Central memory CD4-positive, alpha-beta T cell (primary cell): ENCODE data around the gene SPP2.

Source experiments
- DNase-seq: peaks from one replicate; pipeline ENCODE4 v3.0.0; 2022
- total RNA-seq, 3 experiments: gene quantifications; one replicate each; lab custom pipeline; 2026; lab: John Stamatoyannopoulos, UW

Gene SPP2, protein sequence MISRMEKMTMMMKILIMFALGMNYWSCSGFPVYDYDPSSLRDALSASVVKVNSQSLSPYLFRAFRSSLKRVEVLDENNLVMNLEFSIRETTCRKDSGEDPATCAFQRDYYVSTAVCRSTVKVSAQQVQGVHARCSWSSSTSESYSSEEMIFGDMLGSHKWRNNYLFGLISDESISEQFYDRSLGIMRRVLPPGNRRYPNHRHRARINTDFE
- total RNA-seq: 0 to 0.04 (median 0) reads per million in 3 experiments

DNA sequence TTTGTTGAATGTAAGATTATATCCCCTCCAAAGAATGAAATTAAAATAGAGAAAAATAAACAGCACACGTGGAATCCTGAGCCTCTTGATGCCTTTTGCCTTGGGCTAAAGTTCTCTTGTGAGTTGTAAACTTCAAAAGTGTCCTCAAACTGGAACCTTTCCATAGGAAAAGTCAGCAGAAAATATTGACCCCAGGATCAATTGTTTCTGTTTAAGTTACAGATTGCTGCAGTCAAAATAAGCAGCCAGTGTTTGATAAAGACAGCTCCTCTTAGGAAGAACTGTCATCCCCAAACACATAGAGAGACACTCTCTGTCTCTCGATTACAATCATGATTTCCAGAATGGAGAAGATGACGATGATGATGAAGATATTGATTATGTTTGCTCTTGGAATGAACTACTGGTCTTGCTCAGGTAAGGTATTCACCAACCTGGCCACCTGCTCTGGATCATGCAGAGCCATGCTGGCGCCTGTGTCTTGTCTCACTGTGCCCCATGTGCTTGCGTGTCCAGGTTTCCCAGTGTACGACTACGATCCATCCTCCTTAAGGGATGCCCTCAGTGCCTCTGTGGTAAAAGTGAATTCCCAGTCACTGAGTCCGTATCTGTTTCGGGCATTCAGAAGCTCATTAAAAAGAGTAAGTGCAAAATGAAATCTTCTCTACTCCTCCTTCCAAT lies at the start of gene SPP2:
TSS of gene SPP2 (plus strand) at position 248 of the 681 bp plus-strand sequence. CDS start at position 333, 85 bp downstream.
- DNase-seq: no peak

DNA sequence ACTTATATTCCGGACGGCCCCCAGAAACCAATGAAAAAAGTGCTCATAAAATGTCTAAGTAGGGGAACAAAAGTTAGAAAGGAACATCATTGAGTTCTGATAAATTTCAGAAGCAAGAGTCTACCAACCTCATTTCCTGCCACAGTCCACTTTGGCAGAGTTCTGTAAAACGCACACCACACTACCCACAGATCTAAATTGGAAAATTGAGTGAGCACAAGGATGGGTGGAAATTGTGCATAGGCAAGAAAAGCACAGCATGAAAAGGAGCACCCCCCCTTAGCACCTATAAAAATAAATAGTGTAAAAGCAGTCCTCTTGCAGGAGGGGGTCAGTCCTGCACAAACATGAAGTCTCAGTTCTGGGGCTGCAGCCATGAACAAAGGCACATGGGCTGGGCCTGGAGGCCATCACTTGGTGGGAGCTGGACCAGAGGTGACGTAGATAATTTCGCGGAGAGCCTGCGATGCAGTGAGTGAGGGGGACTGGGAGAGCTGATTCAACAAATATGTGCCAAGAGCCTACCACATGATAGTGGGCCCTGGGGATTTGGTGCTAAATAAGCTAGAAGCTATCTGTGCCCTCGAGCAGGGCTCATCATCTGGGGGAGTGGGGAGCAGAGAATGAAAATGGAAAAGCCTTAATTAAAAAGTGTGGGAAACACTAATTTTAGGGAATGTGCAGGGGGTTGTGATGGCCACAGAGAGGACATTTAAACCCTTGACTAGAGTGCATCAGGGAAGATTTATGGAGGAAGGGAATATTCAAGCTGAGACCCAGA lies 48.9 kb upstream of the SPP2 start:
- DNase-seq: peak; percentile 11

DNA sequence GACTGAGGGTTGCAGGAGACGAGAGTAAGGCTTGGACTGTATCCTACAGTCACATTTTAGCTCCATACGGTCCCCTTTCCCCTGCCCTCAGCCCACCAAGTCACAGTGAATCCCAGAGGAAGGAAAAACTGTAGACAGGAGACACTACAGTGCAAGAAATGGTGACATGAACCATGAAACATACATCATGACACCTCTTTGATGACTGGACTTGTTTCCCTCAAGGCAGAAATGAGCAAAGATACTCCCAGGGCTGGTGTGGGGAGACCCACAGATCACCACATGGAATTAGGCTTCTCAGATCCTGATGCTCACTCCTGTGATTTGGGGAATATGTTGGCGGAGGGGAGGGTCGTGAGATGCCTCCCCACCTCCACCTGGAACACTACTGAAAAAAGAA lies 48.2 kb upstream of the SPP2 start:
- no peak for DNase-seq

DNA sequence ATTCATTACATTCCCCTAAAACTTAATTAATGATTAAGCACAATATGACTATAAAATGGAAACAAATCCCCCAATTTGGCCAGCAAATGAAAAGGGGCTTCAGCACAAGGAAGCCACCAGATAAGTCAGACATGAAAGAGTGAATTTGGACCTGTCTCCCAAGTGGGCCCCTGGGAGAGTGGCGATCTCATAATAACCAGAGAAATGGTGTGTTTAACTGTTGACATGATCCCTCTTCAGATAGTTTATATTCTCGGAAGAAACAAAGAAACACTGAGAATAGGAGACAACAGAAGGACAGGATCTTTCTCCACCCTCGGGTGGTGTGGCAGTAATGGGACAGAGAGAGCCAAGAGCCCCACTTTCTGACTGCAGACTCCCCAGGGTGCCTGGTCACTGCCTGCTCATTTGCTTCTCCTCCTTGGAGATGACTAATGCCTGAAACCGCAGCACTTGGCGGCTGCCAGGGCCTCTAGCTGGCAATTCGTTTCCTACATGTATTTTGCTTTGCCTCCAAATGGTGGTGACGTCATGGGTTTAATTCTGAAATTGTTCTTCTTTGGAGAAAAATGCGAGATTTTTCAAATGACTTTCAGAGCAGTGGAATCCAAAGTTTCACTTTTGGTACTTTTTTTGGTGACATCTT lies 46.4 kb upstream of the SPP2 start:
- no peak for DNase-seq

DNA sequence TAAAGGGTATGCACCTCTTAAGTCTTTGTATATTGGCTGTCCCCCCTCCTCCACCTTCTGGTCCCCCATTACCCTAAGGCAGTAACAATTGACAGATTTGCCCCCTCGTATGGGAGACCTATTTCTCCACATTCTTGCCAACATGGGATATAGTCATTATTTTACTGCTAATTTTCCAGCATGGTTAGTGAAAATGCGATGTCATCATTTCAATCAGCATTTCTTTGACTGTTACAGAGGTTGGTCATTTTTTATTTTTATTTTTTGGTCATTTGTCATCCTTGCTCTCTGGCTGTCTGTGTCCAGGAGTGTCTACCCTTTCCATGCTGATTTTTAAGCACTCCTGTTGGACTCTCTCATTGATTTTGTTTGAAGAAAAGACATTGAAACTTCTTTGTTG lies 45.4 kb upstream of the SPP2 start:
- DNase-seq: no peak

DNA sequence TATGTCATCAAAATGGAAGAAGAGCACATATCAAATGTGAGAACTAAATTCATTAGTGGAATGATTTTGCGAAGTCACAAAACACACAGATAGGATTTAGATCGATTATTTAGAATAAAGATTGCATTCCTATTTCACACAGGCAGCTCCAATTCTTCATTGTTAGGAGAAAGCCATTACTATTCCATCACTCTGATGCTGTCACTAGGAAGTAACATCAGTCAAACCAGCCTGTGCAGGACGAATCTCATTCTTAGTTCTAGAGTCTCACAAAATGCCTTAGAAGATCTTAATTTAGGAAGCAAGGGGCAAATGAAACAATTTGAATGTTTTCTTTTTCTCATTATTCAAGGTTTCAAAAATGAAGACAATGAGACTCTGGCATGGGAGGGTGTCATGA lies 44.0 kb upstream of the SPP2 start:
- DNase-seq: no peak

DNA sequence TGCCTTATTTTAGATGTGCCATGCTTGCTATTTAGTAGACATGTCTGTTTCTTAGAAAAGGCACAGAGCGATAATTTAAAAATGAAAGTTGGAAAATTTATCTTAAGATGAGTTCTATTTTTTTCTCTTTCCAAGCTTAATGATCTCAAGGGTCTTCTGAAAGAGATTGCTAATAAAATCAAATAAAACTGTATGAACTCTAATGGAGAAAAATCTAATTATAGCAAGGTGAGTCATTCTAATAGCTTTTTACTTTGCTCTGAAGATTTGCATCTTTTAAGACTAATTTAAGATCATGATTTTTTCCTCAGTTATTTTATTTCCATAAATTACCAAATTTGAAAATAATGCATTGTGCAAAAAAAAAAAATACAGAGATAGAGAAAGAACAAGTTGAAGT lies 36.1 kb upstream of the SPP2 start:
- DNase-seq: no peak

DNA sequence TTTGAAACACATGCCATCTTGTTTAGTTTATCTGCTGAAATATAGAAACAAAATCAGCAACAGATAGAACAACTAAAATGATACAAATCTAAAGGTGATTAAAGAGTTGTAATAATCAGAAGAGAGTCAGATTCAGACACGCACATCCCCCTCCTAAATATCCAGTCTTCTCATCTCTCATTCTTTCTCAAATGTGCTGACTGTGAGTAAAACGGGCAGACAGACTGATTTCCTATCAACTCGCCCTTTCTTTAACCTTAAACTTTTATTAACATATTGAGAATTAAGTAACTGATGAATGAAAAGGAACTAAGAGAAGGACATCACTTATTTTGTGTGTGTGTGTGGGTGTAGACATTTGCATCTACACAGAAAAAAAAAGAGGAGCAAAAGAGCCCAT lies 34.6 kb upstream of the SPP2 start:
- no peak for DNase-seq

DNA sequence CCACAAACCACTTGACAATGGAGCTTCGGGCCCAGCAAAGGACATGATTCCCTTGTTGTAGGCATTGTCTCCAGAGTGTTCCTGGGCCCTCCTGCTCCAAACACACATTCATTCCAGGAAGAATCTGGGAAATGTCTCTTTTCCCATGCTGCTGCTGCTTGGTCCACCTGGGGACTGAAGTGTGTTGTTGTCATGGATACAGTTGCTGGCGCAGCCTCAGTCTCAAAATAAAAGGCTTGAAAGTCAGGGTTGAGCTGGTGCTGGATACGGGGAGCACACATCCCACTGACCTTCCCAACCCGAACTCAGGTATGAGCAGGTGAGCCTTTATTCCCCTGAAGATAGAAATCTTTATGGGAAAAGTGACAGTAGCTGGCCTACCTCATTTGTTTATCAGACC lies 30.6 kb upstream of the SPP2 start:
- no peak for DNase-seq

DNA sequence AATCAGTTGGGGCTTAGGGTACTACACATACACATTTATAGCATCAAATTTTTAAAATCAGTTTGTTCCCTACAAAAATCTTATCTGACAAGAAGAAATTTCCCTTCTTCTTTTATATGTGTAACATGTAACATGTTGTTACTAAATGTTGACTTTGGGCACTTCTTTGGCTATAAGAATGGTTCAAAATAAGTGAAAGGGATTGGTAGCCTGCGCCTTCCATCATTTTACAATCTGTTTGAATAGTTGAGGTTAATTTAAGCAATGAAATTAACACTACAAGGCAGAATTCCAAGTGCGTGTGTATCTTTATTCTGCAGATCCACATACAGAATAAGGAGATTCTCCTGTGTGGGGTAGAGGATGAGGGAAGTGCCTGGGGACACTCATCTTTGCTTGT lies 30.2 kb upstream of the SPP2 start:
- DNase-seq: no peak

DNA sequence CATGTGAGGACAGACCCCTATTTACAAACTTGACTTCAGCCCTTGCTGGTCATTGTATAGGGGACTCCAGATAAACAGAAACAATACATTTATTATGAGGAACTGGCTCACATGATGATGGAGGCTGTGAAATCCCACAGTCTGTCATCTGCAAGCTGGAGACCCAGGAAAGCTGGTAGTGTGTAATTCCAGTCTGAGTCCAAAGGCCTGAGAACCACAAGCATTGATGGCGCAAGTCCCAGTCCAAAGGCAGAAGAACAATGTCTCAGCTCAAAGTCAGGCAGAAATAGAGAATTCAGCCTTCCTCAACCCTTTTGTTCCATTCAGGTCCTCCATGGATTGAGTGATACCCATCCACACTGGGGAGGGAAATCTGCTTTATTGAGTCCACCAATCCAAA lies 28.1 kb upstream of the SPP2 start:
- no peak for DNase-seq

DNA sequence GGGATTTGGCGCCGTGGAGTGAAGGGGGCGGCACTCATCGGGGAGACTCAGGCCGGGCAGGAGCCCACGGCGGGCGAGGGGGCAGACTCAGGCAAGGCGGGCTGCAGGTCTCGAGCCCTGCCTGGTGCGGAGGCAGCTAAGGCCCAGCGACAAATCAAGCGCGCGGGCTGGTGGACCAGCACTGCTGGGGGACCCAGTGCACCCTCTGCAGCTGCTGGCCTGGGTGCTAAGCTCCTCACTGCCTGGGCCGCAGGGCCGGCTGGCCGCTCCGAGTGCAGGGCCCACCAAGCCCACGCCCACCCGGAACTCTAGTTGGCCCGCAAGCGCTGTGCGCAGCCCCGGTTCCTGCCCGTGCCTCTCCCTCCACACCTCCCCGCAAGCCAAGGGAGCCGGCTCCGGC lies 26.2 kb upstream of the SPP2 start:
- DNase-seq: no peak

DNA sequence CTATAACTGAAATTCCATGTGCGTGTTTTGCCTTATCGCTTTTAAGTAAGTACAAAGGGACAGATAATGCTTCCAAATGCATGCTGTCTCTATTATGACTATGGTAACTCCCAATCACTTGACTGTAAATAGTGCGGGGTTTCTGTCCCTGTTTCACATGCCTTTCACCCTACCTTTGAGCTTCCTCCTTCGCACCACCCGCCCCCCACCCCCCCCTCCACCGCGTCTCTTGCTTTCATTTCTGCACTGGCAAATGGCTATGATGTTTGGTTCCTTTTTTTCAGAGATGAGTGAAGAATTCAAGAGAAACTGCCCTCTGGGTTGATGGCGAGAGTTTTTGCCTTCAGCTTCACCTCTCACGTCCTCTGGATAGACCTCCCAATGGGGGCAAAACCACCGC lies 25.0 kb upstream of the SPP2 start:
- DNase-seq: peak; percentile 21

DNA sequence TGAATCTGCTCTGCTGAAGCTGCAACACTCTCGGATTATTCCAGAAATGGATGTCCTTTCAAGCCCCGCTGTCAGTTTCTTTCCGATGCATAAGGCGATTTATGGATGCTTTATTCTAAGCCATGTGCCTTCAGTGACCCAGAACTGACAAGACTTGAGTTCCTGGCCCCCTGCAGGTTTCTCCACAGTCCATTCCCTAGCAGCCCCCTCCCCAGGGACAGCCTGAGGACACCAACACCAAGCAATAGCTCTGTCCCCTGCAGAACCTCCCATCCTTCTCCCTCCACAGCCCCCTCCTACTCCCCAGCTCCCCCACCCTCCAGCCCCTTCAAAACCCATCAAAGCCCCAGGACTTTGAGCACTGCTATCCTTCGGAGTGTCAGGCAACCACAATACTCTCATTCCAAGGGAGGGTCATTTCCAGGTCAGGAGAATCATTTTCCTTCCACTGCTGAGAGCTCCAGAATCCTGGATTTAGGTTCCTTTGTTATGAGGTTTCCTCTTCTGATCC lies 24.6 kb upstream of the SPP2 start:
- no peak for DNase-seq

DNA sequence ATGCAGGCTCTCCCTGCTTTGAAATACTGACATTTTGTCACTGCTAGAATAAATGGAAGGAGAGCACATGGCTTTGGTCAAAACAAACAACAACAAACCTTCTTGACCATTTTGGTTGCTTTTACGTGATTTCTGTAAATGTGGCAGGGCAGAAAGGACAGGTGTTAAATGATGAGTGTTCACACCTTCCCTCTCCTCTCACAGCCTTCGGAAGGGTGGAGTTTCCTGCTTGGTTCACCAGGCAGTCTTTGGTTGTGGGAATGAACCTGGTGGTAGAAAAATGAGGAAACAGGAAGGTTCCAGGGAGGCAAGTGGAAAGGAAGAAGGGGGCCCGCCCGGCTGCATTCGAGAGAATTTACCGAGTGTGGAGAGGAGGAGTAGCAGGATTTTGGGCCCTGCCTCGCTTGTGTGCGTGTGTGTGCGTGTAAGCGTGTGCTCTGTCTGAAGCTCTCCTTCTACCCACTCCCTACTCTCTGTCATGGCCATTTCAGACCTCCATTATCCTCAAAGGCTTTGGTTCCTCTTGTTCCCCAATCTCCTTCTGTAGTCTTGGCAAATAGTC lies 23.7 kb upstream of the SPP2 start:
- no peak for DNase-seq

DNA sequence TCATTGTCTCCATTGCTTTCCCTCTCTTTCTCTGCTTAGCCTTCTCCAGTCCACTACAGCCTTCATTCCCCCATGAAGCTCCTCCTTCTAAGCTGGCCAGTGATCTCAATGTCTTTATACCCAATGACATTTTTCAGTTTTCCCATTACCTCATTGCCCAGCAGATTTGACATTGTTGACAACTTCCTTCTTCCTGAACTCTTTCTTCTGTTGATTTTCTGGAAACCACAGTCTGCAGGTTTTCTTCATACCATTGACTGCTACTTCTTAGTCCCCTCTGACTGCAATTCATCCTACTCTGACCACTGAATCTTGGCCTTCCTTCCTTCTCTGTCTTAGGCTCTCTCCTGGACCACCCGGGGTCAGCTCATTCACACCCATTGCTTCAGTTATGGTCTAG lies 22.9 kb upstream of the SPP2 start:
- DNase-seq: no peak

DNA sequence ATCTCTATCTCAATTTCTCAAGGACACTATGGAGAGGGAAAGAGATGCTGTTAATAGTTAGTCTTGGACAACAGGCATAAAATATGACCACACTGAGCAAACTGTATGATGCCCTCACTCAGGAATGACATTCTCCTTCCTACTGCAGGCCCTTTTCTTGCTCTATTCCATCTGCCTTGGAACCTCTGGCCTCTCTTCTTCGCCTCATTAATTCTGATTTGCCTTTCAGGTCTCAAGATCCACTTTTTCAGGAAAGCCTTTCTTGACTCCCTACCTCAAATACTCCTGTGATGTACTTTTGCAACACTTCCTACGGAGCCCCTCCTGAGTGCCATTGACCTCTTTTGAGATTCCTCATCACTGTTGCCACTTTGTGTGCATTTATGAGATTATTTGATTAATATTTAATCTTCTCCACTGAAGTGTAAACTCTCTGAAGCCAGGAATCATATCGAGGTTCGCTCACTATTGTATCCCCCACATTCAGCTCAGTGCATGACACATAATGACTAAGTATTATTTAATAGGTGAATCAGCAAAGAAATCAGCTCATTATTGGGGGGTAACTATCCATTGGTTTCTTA lies 21.3 kb upstream of the SPP2 start:
- no peak for DNase-seq

DNA sequence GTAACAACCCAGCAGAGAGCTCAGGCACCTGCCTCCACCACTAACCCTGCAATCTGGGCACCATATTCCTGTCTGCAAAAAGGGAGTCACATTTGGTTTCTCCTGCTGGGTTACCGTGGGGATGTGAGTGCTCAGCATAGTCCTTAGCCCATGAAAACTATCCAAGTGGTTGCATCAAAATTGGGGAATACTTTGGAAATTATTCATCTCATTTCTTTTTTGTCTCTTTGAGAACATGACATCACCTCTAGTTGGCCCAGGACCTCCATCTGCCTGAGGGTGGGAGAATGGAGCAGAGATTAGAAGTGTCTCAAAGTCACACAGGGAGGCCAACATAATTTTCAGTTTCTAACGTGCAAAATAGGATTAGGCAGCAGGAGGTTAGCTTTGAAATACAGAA lies 19.3 kb upstream of the SPP2 start:
- DNase-seq: no peak

DNA sequence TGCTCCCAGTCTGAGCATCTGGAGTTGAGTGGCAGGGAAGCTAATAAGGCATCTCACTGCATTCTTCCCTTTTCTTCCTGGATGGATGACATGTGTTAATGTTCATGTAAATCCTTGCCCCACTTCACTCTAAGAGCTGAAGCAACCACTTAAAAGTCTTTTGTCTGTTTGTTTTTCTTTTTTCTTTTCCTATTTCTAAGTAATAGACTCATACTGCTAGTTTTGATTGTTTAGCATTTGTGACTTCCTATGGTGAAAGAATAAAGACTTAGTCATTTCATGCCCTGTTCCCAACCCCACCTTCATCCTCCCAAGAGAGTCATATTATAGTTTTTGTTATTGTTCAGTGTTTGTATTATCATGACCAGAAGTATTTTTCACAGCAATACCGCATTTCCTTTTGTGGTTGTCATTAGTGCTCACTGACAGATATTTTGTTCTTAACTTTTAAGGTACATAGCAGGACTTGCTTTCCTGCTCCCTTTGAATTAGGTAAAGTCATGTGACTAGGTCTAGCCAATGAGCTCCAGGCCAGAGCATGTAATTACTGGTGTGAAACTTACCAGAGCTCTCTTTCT lies 18.1 kb upstream of the SPP2 start:
- peak; percentile 81 for DNase-seq

DNA sequence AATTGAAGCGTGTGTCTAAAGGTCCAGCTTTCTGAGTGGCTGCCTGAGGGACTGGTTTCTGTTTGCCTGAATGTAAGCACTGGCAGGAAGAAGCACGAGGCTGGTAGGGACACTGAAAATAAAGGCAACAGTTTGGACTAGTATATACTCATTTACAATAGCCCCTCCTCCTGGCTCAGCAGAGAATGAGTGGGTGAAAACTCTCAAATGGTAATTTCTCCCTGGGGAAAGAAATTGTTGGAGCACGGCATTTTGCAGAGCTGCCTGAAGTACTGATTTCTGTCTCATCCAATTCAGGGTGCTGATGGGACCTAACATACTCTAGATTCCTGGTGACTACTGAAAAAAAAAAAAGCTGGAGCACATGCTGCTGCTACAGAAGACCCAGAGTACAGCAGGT lies 17.3 kb upstream of the SPP2 start:
- DNase-seq: no peak

DNA sequence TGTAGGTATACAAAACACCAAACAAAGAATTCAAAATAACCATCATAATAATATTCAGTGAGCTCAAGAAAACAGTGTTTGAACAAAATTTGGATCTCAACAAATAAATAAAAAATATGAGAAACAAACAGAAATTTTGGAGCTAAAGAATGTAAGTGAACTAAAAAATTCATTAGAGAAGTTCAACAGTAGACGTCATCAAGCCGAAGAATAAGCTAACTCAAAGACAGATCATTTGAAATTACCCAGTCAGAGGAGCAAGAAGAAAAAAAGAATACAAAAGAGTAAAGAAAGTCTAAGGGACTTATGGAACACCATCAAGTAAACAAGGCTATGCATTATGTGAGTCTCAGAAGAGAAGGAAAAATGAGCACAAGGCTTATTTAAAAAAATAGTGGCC lies 16.6 kb upstream of the SPP2 start:
- DNase-seq: no peak
